K562 (cell line): ENCODE data around the gene CPNE9. TPM values are rescaled to one million over a fixed set of nuclear protein-coding genes. Genes with fewer than 3 reads are reported as not detected.

Experiments
- EZH2 ChIP-seq: IDR thresholded peaks from 2 replicates; pipeline ENCODE4 v1.6.1; 2012; ENCODE audit warnings: low read depth, mild to moderate bottlenecking, inconsistent platforms, low read length, borderline replicate concordance
- KLF13 ChIP-seq: fragments of 450-650 bp; IDR thresholded peaks from 2 replicates; pipeline ENCODE4 v1.6.1; 2016; ENCODE audit warnings: missing genetic modification characterization, low read depth, mild to moderate bottlenecking, missing compliant biosample characterization, moderate library complexity, borderline replicate concordance
- MLLT1 ChIP-seq, 2 experiments: fragments of 450-650 bp; IDR thresholded peaks; 2 replicates each; pipeline ENCODE4 v1.6.1; 2016
- NCOA1 ChIP-seq: fragments of 450-650 bp; IDR thresholded peaks from 2 replicates; pipeline ENCODE4 v1.6.1; 2016; ENCODE audit warnings: low read depth
- NCOA2 ChIP-seq, 2 experiments: fragments of 450-650 bp; IDR thresholded peaks; 2 replicates each; pipeline ENCODE4 v1.6.1; 2018; ENCODE audit warnings: mild to moderate bottlenecking in 2 of 2, moderate library complexity in 1 of 2; ENCODE audit not compliant: partially characterized antibody in 2 of 2
- NFRKB ChIP-seq: fragments of 450-650 bp; IDR thresholded peaks from 2 replicates; pipeline ENCODE4 v1.6.1; 2016; ENCODE audit warnings: low read depth
- OTX1 ChIP-seq: fragments of 450-650 bp; formaldehyde crosslinking; IDR thresholded peaks from 2 replicates; pipeline ENCODE4 v1.4.0; 2022; ENCODE audit warnings: mild to moderate bottlenecking
- PKNOX1 ChIP-seq: fragments of 450-650 bp; IDR thresholded peaks from 2 replicates; pipeline ENCODE4 v1.6.1; 2016
- POLR2H ChIP-seq: IDR thresholded peaks from 2 replicates; pipeline ENCODE4 v1.6.1; 2016; ENCODE audit warnings: missing genetic modification characterization, low read depth, mild to moderate bottlenecking, control low read depth, missing compliant biosample characterization, moderate library complexity
- RBFOX2 ChIP-seq: fragments of 200-400 bp; formaldehyde crosslinking; IDR thresholded peaks from 2 replicates; pipeline ENCODE4 v1.6.1; 2017; ENCODE audit warnings: low read depth, mild to moderate bottlenecking, low read length, moderate library complexity
- TAL1 ChIP-seq: fragments of 450-650 bp; IDR thresholded peaks from 2 replicates; pipeline ENCODE4 v1.6.1; 2016; ENCODE audit warnings: mild to moderate bottlenecking
- TCF7L2 ChIP-seq: fragments of 150-350 bp; IDR thresholded peaks from 2 replicates; pipeline ENCODE4 v1.6.1; 2016; ENCODE audit warnings: low read depth, mild to moderate bottlenecking, low read length, moderate library complexity
- ZFP91 ChIP-seq: sonication (generic); formaldehyde crosslinking; IDR thresholded peaks from 2 replicates; pipeline ENCODE4 v1.8.0; 2022; ENCODE audit warnings: mild to moderate bottlenecking, missing genetic modification reagents
- ZFPM2 ChIP-seq: fragments of 250-450 bp; sonication (Bioruptor Pico); IDR thresholded peaks from 2 replicates; pipeline ENCODE4 v1.5.1; 2022; ENCODE audit warnings: mild to moderate bottlenecking
- ZKSCAN1 ChIP-seq: fragments of 150-350 bp; IDR thresholded peaks from 2 replicates; pipeline ENCODE4 v1.6.1; 2016; ENCODE audit warnings: low read depth, low read length
- ZNF175 ChIP-seq: fragments of 200-800 bp; sonication (Bioruptor generic); IDR thresholded peaks from 2 replicates; pipeline ENCODE4 v1.6.1; 2016; ENCODE audit warnings: low read depth, mild to moderate bottlenecking, missing genetic modification characterization, missing compliant biosample characterization
- ZNF609 ChIP-seq: sonication (generic); formaldehyde crosslinking; IDR thresholded peaks from 2 replicates; pipeline ENCODE4 v1.8.1; 2023; ENCODE audit warnings: missing genetic modification reagents, mild to moderate bottlenecking, borderline replicate concordance
- polyA plus RNA-seq, 8 experiments: library from polyadenylated mRNA; depleted of rRNA in 4 of 8; stranded (reverse) in 5 of 8; unstranded in 3 of 8; fragments of >200 nt; fragmentation: Nextera tagmentation in 2 of 8; fragmentation: Illumina TruSeq in 1 of 8; extraction: Ambion mirVana in 2 of 8; extraction: Trizol in 1 of 8; gene quantifications; 2 replicates each; pipeline versions ENCODE4 v1.2.1 to v1.2.3, GENCODE V29; 2011 to 2014; ENCODE audit warnings: inconsistent platforms in 1 of 8, missing spikeins in 1 of 8
- total RNA-seq, 7 experiments: library from RNA; depleted of rRNA in 6 of 7; stranded (reverse); fragments of >200 nt in 6 of 7; fragmentation: Illumina TruSeq in 2 of 7; extraction: Trizol in 2 of 7; gene quantifications; 2 replicates each; pipeline versions ENCODE4 v1.2.1 to v1.2.3, GENCODE V29; 2011 to 2021; ENCODE audit warnings: low replicate concordance in 1 of 7

CPNE9 gene
- total and polyA plus RNA-seq, 9 of the 15 experiments (the other 6 are each of a cell fraction or from before 2014, with no cell fraction given), result 0.22 to 0.56 (median 0.29) TPM; not detected in 3

DNA sequence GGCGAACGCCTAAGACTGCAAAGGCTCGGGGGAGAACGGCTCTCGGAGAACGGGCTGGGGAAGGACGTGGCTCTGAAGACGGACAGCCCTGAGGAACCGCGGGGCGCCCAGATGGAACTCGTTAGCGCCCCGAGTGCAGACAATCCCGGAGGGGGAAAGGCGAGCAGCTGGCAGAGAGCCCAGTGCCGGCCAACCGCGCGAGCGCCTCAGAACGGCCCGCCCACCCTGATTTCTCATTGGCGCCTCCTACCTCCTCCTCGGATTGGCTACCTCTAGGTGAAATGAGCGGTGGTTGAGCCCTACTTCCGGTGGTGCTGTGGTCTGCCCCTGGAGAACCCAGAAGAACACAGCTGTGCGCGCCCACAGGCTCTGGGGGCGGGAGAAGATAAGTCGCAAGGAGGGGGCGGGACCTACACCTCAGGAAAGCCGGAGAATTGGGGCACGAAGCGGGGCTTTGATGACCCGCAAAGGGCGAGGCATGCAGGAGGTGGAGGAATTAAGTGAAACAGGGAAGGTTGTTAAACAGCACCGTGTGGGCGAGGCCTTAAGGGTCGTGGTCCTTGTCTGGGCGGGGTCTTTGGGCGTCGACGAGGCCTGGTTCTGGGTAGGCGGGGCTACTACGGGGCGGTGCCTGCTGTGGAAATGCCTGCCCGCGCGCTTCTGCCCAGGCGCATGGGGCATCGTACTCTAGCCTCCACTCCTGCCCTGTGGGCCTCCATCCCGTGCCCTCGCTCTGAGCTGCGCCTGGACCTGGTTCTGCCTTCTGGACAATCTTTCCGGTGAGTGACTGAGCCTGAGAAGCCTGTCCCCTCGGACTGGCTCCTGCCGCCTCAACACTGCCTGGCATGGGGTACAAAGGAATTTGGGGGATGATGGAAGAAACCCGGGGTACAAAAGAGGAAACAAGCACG is 46.3 kb downstream of the CPNE9 start, which contains the start of gene OGG1 (continued):
- TF ChIP-seq ZNF609 (CRISPR knock-in tag) (no peak), ZKSCAN1 (peak; percentile 42), POLR2H (tag) (peak; percentile 80), ZFPM2 (CRISPR knock-in tag) (no peak), PKNOX1 (peak; percentile 81), RBFOX2 (peak; percentile 92), NCOA2 (IDR thresholded peaks at IDR 0.05; ENCODE audit: partially characterized antibody in 2 of 2) (no peak), OTX1 (CRISPR knock-in tag) (0 out of 2 replicates have a peak, but pooled peaks have one; percentile 14), ZNF175 (CRISPR knock-in tag) (no peak), TAL1 (no peak), EZH2 (no peak), ZFP91 (CRISPR knock-in tag) (peak; percentile 6; the same call in 1 of the 2 replicates), TCF7L2 (peak; percentile 65; the same call in 1 of the 2 replicates), NCOA1 (no peak), MLLT1 (IDR thresholded peaks at IDR 0.05) (peak in 1 of 2 experiments; percentile 81; a peak in 2 of 4 replicates), KLF13 (peak; percentile 78; the same call in 1 of the 2 replicates), NFRKB (no peak)
